ENCODE measurements around the gene MYL10.
A peak's percentile ranks its signal among the peaks of the same experiment; 100 is the strongest.
"Not testable (repeated sequence)": the region's sequence is repeated elsewhere in the genome, so short reads cannot be mapped to it uniquely, and the experiment has no call there.

The MYL10 gene

DNA sequence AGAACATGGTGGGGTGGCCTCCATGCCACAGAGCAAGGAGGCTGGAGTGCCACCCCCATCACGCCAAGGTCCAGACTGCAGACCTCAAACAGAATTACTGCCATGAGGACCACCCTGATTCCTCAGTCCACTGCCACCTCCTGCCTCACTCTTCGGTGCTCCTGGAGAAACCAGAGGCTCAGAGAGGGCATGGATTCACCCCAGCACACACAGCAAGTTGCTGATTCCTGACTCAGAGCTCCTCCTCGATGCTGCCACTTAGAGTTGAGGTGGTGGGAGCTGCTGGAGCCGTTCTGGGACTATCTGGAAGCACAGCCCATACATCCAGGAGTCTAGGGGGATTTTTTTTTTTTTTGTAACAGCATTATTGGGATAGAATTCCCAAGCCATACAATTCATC is 22.0 kb upstream of the MYL10 start:
- no peak for DNase-seq (ENCODE audit: low spot score)

- peak; percentile 52 for DNase-seq (ENCODE audit: low spot score)
Measured at GRCh38 chr7:101650579-101651081, 21.5 kb upstream of the MYL10 start.

DNA sequence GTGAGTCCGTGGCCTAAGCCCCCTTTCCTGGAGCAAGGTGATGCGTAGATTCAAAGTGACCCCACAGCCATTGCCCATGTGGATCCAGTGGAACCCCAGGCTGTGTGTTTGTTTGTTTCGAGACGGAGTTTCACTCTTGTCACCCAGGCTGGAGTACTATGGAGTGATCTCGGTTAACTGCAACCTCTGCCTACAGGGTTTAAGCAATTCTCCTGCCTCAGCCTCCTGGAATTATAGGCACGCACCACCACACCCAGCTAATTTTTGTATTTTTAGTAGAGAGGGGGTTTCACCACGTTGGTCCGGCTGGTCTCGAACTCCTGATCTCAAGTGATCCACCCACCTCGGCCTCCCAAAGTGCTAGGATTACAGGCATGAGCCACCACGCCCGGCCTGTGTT is 18.8 kb upstream of the MYL10 start:
- DNase-seq (ENCODE audit: low spot score): not testable (repeated sequence)

- DNase-seq (ENCODE audit: low spot score): no peak
Measured at GRCh38 chr7:101645951-101646350, 16.9 kb upstream of the MYL10 start.

DNA sequence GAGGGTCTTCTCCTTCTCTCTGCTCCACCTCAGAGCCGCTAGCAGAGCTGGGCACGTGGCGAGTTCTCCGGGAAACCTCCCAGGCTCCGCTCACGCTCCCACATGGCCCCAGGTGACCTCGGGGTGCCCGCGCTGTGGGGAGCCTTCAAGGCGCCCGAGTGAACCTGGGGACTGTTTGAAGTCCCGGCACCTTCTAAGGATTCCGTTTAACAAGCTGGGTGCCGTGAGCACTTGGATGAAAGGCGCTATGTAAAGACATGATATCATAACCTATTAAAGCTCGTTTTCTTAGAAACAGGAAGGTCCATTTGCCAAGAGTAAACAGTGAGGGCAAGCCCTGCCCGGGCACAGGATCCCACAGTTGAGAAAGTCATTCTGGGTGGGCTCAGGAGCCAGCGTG is 15.8 kb upstream of the MYL10 start:
- DNase-seq (ENCODE audit: low spot score): no peak

- not testable (repeated sequence) for DNase-seq (ENCODE audit: low spot score)
Measured at GRCh38 chr7:101639127-101639526, 10.0 kb upstream of the MYL10 start.

GRCh38 chr7:101636822-101637623 is 7.9 kb upstream of the MYL10 start:
- DNase-seq (ENCODE audit: low spot score): no peak

DNA sequence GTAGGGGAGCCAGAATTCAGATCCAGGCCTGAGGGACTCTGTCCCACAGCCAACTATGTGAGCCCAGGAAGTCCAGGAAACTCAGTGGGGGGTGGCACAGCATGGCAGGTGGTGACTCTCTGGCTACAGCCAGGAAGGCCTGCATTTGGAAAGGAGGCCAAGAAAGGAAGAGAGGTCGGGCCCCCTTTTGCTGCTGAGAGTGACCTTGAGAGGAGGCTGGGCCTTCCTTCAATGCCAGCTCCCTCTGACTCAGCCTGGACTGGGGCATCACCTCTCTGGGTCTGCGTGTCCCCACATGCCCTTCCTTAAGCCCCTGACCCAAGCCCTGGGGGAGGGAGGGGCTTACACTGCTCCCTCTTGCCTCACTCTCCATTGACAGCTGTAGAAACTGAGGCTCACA is 6.4 kb upstream of the MYL10 start:
- no peak for DNase-seq (ENCODE audit: low spot score)

GRCh38 chr7:101634196-101634717 is 5.2 kb upstream of the MYL10 start:
- no peak for DNase-seq (ENCODE audit: low spot score)

DNA sequence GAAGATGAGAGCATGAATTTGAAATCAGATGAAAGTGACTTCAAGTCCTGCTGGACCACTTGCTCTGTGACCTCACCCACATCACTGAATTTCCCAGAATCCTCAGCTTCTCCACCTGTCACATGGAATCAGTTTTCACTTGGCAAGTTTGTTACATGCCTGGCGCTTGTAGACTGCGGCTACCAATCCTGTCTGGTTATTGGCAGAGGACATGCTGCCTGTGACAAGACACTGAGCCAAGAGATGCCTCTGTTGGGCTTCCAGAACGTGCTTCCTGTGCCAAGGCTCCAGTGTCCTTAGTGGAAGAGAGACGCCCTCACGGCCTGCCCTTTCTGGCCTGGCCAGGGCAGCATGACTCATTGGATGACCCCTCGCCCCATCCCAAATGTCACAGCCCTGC is 4.4 kb upstream of the MYL10 start:
- no peak for DNase-seq (ENCODE audit: low spot score)

DNA sequence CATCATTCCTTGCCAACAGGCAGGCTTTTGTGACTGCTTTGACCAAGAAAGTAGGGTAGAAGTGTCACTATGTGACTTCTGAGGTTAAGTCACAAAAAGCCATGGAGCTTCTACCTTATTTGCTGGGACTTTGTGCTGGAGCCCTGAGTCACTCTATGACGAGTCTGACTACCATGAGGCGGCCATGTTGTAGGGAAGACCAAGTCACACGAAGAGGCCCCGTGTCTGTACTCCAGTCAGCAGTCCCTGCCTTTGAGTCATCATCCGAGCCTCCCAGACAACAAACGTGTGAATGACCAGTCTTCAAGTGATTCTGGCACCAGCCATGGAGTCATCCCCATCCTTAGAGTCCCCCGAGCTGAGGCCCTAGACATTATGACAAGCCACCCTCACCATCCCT is 3.5 kb upstream of the MYL10 start:
- no peak for DNase-seq (ENCODE audit: low spot score)

DNA sequence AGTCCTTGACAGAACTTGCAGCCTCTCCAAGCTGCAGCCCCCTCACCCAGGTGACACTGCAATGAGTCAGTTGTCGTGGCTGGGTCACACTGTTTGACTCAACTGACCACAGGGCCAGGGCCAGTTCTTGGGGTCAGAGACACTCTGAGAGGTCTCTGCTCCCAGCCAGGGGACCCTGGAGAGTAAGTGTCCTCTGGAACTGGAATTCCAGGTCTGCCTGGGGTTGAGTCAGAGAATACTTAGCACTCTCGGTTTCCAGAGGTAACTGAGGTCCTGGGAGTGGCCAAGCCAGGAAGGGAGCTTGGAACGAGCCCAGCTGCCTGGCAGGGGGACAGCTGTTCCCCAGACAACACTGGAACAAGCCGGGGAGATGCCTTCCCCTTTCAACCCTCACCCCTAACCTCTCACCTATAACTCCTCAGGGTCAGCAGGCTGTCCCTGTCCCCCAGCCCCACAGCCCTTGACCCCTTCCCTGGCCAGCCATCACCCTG is 2.2 kb upstream of the MYL10 start:
- no peak for DNase-seq (ENCODE audit: low spot score)

- DNase-seq (ENCODE audit: low spot score): peak; percentile 75
Measured at GRCh38 chr7:101630591-101630990, 1.5 kb upstream of the MYL10 start.

DNA sequence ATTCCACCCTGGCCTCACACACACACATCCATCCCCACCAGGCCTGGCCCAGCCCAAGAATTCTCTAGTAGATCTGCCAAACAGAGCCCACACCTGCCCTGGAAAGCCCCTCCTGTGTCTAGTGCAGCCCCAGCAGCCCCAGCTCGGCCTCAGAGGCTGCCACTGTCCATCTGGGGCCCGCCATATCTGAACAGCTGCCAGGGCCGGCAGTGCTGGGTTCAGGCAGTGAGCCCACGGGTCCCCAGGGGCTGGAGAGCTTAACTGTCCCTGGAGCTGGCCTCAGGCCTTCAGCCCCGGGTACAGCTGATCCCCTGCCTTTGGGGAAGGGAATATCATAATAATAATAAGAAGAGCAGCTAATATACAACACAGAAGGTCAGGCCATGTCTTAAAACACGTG is 574 bp downstream of the MYL10 start:
- DNase-seq (ENCODE audit: low spot score): no peak

GRCh38 chr7:101626758-101627157 is 2.3 kb downstream of the MYL10 start:
- no peak for DNase-seq (ENCODE audit: low spot score)

GRCh38 chr7:101626069-101626671 is 2.9 kb downstream of the MYL10 start:
- no peak for DNase-seq (ENCODE audit: low spot score)

- DNase-seq (ENCODE audit: low spot score): peak; percentile 63
Measured at GRCh38 chr7:101625031-101625791, 3.9 kb downstream of the MYL10 start.

- no peak for DNase-seq (ENCODE audit: low spot score)
Measured at GRCh38 chr7:101624246-101625001, 4.7 kb downstream of the MYL10 start.

GRCh38 chr7:101622609-101623173 is 6.4 kb downstream of the MYL10 start:
- DNase-seq (ENCODE audit: low spot score): no peak

- no peak for DNase-seq (ENCODE audit: low spot score)
Measured at GRCh38 chr7:101620991-101621390, 8.1 kb downstream of the MYL10 start.

GRCh38 chr7:101620395-101620794 is 8.7 kb downstream of the MYL10 start:
- no peak for DNase-seq (ENCODE audit: low spot score)
